ENCODE data around the gene HS3ST3B1. TPM values are rescaled to one million over a fixed set of nuclear protein-coding genes. Genes with fewer than 3 reads are reported as not detected.
A peak's percentile ranks its signal among the peaks of the same experiment; 100 is the strongest.

The HS3ST3B1 gene
- total RNA-seq (2014; rRNA removed; shearing (Covaris generic)), result 14.2 and 20.8 TPM in 2 replicates

DNA sequence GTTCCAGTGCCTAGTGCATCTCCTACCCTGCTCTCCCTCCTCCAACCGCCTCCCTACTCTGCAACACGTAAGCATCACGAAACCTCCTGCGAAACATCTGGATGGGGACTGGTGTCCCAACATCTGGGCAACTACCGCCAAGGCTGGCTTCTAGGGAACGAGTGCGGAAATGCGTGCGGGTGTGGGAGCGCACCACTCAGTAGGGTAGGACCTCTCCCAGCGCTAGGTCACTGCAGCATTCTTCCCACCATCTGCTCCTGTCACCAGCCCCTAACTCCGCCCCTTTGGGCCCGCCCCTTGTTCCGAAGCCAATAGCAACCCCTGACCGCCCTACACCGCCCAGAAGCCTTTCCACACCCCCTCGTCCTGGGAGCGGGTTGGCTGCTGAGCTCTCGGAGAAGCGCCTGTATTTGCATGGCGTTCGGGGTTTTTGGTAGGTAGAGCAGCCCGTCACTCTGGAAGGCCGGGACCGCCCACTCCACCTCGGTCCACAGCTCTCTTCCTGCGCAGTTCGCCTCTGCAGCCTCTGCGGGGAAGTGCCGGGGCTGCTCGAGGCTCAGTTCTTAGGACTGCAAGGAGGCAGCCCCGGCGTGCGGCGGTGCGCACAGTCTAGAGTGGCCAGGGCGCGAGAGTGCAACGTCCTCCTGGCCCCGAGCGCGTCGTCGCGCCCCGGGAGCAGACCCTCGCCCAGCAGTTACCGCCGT, at the start of gene HS3ST3B1:
TSS of gene HS3ST3B1 (plus strand) at position 507 of the 704 bp plus-strand sequence. CDS start 438 bp downstream, outside the sequence.
- DNase-seq (ENCODE audit: low spot score), result peak; percentile 97

DNA sequence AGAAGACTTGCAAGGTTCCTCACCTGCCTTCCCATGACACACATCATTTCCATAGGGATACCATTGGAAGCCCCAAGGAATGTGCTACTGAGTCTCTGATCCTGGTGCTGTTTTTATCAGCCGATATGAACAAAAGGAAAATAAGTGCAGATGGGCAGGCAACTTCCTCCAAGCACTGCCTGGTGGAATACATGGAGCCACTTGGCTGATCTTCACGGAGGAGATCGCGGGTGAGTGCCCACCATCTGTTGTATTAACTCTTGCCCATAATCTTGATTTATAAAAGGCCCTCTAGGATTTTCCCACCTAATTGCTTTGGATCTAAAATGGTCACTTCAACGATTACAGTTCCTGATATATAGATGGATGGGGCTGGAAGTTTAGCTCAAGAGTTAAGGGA, 39.5 kb upstream of the HS3ST3B1 start:
- DNase-seq (ENCODE audit: low spot score), result no peak

DNA sequence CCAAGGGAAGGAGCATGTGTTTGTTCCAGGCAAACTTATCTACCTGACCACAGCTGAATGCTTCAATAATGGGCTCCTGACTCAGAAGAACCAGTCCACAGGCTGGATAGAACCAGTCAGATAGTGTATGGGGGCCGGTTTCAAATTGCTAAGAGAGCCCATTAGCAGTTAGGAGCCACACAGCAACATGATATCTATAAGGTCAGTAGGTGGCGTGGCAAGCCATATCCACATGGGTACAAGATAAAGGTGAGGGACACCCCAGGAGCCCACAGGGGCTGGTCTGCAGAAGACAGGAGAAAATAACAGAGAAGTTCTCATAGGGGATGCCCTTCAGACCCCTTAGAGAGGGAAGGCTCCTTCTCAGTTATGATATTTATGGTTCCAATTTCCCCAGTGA, 32.6 kb upstream of the HS3ST3B1 start:
- DNase-seq (ENCODE audit: low spot score), result no peak

DNA sequence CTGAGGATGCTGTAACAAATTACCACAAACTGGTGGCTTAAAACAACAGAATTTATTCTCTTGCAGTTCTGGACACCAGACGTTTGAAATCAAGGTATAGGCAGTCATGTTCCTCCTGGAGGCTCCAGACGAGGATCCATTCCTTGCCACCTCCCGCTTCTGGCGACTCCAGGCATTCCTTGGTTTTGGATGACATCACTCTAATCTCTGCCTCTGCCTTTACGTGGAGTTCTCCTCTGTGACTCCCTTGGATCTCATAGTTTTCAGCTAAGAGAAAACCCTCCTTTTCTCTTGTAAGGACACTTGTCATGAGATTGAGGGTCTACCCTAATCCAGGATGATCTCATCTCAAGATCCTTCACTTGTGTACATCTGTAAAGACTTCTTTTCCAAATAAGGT, 31.4 kb upstream of the HS3ST3B1 start:
- DNase-seq (ENCODE audit: low spot score), result no peak

DNA sequence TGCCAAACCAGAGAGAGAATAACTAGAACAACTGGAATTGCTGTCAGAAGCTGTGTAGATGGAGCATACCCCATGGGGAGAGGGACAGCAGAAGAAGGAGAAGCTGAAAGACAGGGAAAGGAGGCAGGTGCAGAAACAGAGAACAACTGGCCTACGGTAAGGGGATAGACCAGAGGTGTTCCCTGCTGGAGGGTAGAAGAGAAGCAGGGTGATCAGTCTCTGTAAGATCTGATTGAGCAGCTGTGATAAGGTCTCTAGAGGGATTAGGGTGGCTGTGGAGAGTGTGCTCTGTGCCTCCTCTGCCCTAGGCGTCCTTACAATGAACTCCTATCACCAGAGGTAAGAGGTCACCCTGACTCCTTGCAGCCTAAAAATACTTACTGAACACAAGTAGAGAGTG, 30.4 kb upstream of the HS3ST3B1 start:
- DNase-seq (ENCODE audit: low spot score), result no peak

DNA sequence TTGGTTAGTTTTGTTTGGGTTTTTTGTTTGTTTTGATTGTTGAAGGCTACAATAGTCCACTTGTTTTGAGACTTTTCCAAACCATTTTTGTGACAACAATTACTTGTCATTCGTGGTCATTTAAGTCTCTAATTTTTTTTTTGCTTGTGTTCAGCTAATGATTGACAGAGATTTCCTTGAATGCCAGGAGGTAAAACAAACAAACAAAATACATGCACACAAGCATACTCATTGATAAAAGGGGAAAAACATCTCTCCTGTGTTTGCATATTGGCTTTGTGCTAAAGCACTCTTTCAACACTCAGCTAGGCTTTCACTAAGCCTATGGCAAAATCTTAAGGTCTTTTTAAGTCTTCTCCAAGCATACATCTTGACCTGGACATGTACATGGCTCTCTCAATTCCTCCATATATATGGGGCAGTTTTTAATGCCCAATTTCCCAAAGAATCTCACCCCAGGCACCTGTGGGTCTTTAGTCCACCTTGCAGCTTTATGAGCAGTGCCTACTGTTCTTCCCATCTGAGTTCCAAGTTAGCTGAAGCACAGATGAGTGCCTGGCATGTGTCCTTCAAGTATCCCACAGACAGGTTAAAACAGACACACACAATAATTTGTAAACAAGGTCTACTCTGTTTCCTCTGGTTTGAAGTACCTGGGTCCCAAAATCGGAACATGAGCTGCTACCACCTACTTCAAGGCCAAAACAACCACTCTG, 24.2 kb upstream of the HS3ST3B1 start:
- DNase-seq (ENCODE audit: low spot score), result no peak

DNA sequence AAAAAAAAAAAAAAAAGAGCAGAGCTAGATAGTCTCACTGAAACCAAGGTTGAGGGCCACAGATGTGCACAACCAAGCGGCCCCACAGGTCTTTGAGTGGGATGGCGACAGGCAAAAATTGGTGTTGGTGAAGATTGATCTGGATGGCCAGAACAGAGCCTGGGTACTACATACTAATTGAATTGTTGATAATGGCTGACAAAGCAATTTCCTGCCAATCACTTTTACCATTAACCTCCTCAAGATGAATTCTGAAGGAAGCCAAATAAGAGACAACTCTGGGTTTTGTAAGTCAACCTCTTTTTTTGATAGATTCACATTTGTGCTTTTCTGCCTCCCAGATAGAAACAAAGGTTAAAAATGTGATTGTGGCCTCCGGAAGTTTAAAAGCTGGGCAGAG, 19.4 kb upstream of the HS3ST3B1 start:
- no peak for DNase-seq (ENCODE audit: low spot score)

DNA sequence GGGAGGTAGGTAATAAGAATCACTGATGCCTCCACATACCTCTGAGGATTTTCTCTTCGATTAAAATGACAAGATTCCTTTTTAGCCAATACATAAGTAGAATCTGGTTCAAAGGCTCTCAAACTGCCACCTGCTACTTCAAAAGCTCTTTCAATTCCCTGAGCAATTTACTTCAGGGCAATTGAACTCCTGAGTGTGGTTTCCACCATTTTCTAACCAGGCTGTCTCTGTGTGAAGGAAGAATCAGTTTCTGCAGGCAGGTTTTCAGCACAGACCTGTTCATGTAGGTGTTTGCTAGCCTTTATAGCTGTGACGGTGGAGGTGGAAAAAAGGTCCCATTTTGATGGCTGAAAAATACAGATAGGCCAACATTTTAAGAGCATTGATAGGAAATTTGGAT, 18.2 kb upstream of the HS3ST3B1 start:
- DNase-seq (ENCODE audit: low spot score), result no peak

DNA sequence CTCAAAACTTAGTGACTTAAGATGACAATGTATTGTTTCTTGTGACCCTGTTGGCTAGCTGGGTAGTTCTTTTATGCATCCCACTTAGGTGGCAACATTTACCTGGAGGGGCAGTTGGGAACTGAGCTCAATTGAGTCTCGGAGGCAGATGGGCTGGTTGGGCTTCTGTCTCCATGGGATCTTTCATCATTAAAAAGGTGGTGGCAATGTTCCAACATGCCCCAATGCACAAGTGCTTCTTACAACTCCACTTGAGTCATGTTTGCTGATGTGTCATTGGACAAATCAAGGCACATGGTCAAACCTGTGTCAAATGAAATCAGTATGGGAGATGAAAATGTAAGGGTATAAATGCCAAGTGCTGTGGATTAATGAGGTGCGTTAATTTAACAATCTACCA, 11.7 kb upstream of the HS3ST3B1 start:
- no peak for DNase-seq (ENCODE audit: low spot score)

DNA sequence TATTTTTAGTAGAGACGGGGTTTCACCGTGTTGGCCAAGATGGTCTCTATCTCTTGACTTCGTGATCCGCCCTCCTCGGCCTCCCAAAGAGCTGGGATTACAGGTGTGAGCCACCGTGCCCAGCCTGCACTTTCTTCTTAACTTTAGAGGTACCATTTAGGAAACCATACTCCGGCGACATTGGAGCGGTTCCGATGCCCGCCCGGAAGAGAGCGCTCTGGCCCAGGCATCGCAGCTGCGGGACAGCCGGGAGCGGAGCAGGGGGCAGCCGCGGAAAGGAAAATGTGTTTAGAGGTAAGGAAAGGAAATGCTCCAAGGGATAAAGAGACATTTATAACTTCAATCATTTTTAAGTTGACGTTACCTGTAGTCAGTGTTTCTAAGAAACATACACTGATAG, 6.0 kb upstream of the HS3ST3B1 start:
- DNase-seq (ENCODE audit: low spot score), result no peak

DNA sequence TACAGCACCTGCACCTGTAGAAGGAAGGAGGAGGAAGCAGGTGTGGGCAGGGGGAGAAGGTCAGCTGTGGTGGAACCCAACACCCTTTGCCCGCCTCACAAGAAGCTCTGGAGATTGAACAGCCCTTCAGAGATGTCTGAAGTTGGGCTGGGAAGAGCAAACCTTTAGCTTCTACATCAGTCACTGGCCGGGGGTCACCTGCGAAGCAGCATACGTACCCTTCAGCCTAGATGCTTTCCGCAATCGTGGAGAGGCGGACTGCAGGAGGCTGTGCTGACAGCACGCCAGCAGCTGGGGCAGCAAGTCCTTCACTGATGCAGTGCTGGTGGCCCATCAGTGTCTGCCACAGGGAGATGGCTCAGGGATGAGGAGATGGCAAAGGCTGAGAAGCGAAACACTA, 5.2 kb upstream of the HS3ST3B1 start:
- DNase-seq (ENCODE audit: low spot score), result no peak

DNA sequence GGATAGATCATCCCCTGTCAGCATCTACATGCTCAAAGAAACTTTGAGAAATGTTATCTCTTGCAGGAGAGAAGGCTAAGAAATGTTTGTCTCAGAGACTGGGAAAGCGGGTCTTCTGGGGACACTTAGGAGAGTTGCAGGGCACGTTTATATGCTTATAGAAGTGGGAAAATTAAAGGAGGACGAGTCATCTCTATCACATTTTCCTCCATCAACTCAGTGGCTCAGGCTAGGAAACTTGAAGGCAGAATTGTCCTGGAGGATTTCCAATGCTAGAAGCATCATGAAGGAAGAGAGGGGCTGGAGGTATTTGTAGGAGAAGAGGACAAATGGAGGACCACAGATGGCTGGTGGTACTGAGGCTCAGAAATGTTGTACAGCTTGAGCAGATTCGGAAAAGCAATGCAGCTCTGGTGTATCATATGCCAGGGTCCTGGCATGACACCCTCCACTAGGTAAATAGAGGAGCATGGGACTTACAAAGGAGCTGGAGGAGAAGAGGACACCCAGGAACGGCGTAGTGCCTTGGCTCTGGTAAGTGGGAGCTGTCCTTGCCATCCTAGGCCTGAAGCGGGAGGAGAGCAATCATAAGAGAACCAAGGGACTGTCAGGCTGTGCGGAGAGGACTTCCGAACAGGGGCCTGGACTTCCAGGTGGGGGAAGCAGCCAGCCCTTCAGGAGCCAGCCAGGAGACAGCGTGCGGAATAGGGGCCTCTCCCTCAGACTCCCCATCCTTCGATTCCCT, 4.5 kb upstream of the HS3ST3B1 start:
- no peak for DNase-seq (ENCODE audit: low spot score)

DNA sequence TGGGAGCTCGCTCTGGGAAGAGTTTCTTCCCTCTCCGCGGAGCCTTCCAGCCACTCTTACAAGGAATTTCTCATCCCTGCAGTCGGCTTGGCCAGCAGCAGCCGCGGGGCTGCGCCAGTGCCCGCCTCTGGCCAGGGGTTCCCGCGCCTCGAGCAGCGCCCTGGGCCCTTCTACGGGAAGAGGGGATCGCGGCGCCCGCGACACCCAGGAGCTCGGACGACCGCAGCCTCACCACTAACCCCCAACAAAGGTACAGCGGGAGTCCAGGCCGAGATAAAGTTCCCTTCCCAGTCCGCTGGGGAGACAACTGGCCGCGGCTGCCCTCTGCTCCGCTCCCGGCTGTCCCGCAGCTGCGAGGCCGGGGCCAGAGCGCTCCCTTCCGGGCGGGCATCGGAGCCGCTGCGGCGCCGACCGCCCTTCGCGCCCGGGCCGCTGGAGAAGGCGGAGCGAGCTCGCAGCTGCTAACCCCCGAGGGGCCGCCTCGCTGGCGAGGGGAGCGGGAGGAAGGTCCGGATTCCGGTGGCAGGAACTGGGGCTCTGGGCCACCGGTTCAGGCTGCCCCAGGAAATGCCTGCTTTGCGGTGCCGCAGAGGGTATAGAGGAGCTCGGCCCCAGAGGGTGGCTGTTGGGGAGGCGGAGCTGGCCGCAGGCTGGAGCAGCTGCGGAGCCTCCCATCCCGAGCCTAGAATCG, 3.6 kb upstream of the HS3ST3B1 start:
- no peak for DNase-seq (ENCODE audit: low spot score)

DNA sequence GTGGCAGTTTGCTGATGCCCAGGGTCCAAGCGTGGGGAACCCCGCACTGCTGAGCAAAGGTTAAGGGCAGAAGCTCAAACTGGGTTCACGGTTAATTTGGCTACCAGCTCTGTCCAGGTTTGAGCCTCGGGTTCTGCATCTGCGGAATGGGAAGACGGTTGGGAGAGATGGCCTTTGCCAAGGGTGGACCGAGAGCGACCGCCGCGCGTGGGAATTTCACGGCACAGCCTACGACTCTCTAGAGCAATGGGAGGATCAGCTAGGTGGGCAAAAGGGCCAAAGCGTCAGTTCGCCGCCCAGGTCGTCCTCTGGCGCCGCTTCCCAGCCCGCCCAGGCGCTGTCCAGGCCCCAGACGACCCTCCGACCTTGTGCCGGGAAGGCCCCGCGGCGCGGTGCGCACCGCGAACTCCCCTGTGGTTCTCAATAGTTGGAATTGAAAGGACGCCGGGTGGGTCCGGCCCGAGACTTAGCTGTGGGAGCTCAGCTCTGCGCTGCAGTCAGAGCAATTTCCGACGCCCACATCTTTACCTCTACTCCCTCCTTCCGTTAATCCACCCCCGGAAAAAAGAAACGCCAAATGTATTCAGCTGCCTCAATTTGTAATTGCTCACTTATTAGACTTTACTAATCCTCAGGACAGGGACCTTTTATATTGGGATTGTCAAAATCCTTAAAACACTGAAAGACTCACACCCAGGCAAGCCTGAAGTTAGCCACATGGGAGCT, 2.5 kb upstream of the HS3ST3B1 start:
- DNase-seq (ENCODE audit: low spot score), result no peak

DNA sequence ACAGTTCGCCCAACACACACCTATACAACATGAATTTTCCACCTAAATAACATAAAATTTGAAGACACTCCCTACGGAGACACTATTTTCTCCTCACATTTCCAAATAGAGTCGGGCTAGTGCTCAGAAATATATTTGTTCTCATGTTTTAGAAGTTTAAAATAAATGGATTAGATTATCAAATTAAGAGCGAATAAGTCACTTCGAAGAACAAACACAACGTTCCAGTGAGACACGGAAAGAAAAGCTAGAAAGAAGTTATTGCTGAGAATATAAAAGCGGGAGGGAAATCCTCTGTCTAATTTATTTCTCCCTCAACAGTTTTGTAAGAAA, 2.0 kb upstream of the HS3ST3B1 start:
- DNase-seq (ENCODE audit: low spot score), result no peak

DNA sequence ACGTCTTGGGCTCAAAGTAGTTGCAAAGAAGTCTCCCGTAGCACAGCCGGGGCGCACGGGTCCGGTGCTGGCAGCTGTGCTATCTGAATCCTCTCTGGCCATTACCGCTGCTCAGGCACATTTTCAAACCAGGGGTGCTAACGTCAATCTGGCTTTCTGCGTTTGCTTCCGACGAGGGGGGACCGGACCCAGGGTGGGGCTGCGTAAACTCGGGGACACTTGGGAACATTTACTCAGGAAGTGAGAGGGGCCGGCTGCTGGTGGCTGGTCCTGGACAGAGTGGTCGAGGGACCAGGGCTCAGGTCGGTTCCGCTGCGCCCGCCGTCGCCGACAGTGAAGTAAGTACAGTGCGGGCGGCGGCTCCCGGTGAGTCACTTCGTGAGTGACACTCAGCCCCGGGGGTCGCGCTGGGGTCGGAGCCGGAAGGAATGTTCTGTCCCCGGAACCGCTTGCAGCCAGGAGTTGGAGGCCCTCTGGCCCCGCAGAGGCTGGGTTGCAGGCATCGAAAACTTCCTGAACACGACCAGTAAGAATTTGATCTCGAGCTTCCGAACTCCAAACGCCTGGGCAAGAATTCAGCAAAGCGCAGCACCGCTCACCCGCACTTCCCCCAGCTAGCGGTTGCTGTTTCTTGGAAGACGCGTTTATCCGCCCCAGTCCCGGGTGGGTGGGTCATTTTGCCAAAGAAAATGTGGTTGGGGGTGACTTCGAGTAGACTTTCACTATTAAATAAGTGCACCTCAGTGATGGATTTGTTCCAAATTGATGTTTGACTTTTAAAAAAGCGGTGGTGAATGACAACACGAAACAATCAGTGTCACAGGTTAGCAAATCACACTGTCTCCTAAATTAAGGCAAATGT, 1.4 kb upstream of the HS3ST3B1 start:
- DNase-seq (ENCODE audit: low spot score), result no peak

DNA sequence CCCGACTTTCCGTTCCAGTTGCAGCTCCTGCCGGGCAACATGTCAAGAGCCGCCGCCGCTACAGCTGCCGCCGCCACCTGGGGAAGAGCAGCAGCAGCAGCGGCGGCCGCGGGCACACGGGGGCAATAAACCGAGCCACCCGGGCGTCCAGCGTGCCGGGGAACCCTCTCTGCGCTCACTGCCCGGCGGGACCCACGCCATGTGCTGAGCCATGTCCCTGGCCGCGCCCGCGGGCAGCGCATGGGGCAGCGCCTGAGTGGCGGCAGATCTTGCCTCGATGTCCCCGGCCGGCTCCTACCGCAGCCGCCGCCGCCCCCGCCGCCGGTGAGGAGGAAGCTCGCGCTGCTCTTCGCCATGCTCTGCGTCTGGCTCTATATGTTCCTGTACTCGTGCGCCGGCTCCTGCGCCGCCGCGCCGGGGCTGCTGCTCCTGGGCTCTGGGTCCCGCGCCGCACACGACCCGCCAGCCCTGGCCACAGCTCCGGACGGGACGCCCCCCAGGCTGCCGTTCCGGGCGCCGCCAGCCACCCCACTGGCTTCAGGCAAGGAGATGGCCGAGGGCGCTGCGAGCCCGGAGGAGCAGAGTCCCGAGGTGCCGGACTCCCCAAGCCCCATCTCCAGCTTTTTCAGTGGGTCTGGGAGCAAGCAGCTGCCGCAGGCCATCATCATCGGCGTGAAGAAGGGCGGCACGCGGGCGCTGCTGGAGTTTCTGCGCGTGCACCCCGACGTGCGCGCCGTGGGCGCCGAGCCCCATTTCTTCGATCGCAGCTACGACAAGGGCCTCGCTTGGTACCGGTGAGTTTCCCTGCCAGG, 604 bp downstream of the HS3ST3B1 start:
- DNase-seq (ENCODE audit: low spot score), result no peak

DNA sequence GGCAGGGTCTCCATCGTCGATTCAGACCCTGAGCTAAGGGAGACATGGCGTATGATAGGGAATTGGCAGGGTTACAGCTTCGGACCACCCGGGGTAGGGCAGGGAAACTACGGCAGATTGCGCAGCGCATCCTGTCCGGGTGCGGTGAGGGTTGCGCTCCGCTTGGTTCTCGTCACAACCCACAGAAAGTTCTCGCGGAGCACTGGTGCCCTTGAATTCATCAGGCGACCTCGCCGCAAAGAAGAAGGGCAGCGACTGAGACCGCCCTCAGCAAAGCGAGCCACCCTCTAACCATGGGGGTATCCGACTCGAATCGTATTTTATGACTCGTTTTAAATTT, 1.2 kb downstream of the HS3ST3B1 start:
- no peak for DNase-seq (ENCODE audit: low spot score)

DNA sequence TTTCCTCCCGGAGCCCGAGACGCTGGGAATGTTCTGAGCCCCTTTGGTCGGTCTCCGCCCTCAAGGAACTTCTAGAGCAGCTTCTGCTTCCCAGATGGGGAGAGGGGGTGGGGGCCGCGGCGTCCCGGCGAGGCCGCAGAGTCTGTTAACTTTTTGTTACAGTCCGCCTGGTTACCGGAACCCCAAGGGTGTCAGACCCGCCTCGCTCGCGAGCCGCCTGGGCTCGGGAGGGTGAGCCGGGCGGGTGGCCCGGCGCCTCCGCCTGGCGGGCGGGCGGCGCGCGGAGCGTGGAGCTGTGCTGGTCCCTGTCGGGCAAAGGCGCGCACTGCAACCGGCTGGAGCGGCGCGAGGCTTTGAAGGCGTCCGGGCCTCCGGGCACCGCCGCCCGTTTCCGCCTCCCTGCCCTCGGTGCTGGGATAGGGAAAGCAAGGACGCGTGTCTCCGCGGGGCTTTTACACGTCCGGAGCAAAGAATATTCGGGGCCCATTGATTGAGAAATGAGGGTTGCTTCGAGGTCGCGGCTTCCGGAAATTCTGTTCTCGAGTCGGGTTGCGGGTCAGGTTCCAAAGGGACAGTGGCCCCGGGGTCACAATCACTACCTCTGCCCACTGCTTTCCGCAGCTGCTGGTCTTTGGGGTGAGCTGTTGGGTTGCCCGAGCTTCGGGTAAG, 1.7 kb downstream of the HS3ST3B1 start:
- DNase-seq (ENCODE audit: low spot score), result no peak
